ENCODE results near the gene ZFR2.

ZFR2 gene

DNA sequence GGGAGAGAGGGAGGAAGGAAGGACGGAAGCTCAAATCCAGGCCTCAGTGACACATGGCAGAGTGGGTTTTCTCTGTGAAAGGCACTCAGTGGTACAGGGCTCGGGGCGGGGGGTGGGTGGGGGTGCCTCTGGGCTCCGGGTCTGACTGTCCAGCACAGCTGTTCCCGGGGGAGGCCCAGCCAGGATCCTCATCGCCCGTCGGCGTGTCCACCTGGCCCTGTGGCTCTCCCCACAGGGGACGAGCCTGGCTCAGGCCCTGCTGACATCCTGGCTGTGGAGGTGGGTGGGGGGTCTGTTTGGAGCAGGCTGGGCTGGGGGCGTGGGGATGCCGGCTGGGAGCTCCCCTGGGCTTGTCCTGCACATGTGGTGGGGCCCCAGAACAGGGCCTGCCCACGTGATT is 64.4 kb downstream of the ZFR2 start:
- TF ChIP-seq CTCF (conservative IDR thresholded peaks at IDR 0.05), result no peak

GRCh38 chr19:3803986-3804385 is 64.9 kb downstream of the ZFR2 start:
- no peak for TF ChIP-seq CTCF (conservative IDR thresholded peaks at IDR 0.05)
- H3K27ac ChIP-seq, result no peak overlapping the region

More for the DNA sequence above, 64.4 kb downstream of the ZFR2 start:
- H3K27ac ChIP-seq, result no peak overlapping the region

- no peak overlapping the region for H3K27ac ChIP-seq
- no peak for TF ChIP-seq CTCF (conservative IDR thresholded peaks at IDR 0.05)
These were observed 65.5 kb downstream of the ZFR2 start for GRCh38 chr19:3803114-3803888.

GRCh38 chr19:3801412-3802096 is 67.3 kb downstream of the ZFR2 start:
- no peak overlapping the region for H3K27ac ChIP-seq
- no peak for TF ChIP-seq CTCF (conservative IDR thresholded peaks at IDR 0.05)

DNA sequence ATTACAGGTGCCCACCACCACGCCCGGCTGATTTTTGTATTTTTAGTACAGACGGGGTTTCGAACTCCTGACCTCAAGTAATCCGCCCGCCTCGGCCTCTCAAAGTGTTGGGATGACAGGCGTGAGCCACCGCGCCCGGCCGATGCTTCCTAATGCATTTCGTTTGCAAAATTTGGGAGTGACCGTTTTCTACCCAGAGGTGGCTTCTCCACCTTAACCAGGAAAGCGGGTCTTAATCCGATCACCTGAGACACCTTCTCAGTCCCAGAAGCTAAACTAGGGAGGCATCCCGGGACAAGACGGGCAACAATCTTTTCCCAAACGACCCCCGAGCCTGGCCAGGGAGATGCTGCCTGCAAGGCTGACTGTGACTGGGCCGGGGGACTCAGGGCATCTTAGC is 67.8 kb downstream of the ZFR2 start:
- H3K27ac ChIP-seq, result no peak overlapping the region
- TF ChIP-seq CTCF (conservative IDR thresholded peaks at IDR 0.05), result no peak

DNA sequence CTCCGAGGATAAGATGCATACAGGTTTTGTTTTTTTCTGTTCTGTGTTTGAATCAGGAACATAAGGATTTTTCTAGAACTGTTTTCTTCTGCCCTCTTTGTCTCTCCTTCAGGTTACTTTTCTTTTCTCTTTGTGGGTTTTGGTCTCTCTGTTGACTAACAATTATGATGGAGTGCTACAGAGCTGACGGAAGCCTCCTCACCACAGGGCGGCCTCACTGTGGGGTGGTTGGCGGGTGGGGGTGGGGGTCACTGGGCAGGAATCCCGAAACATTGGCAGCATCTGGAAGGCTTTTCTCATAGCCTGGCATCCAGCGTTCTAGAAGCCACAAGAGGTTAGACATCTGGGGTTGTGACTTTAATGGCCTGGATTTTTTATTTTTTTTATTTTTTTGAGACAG is 70.7 kb downstream of the ZFR2 start:
- TF ChIP-seq CTCF (conservative IDR thresholded peaks at IDR 0.05), result no peak
- H3K27ac ChIP-seq, result no peak overlapping the region

GRCh38 chr19:3796358-3796757 is 72.5 kb downstream of the ZFR2 start:
- no peak overlapping the region for H3K27ac ChIP-seq
- no peak for TF ChIP-seq CTCF (conservative IDR thresholded peaks at IDR 0.05)

All from VCaP (cell line).